ENCODE results near the gene JMJD1C. TPM values are rescaled to one million over a fixed set of nuclear protein-coding genes. Genes with fewer than 3 reads are reported as not detected.

The JMJD1C gene
- total and polyA plus RNA-seq, 10 of the 15 experiments (the other 5 are each of a cell fraction or from before 2014, with no cell fraction given) = 31.2 to 83.3 (median 49.5) TPM

- TF ChIP-seq ELK1 (IDR thresholded peaks at IDR 0.05; ENCODE audit: low read depth, low read length) (no peak), KDM1A (IDR thresholded peaks at IDR 0.05; ENCODE audit: borderline replicate concordance) (no peak), RAD51 (IDR thresholded peaks at IDR 0.05) (no peak)
Measured at GRCh38 chr10:63197344-63198092, 268.3 kb downstream of the JMJD1C start (continued).

GRCh38 chr10:63192826-63193225, 273.0 kb downstream of the JMJD1C start:
- no peaks in the 10 kb centered on the region for H3K79me2 ChIP-seq (ENCODE audit: control insufficient read depth, insufficient read depth, low read length)
- no peak for TF ChIP-seq SMC3 (IDR thresholded peaks at IDR 0.05; ENCODE audit: borderline replicate concordance, low read length)
- no peak for TF ChIP-seq CBFB (IDR thresholded peaks at IDR 0.05; ENCODE audit: low read depth)
- no peak for TF ChIP-seq GABPA (IDR thresholded peaks at IDR 0.05; ENCODE audit: low read depth)
- TF ChIP-seq CUX1 (IDR thresholded peaks at IDR 0.05; ENCODE audit: insufficient replicate concordance, low read depth, low read length) = no peak
- TF ChIP-seq SIN3A (IDR thresholded peaks at IDR 0.05; ENCODE audit: low read depth, low read length) = no peak
- no peak for TF ChIP-seq REST (IDR thresholded peaks at IDR 0.05; ENCODE audit: low read depth, low read length)
- no peak for DNase-seq (ENCODE audit: low read depth, low spot score)
- ChIA-PET CTCF (no interaction called here), SMC1A (ENCODE audit: uncharacterized antibody, unreplicated experiment) (no interaction called here), RAD21 (ENCODE audit: unreplicated experiment) (no interaction called here), POLR2A (no interaction called here)
- H3K4me1 ChIP-seq (ENCODE audit: control insufficient read depth, insufficient read depth, low read length) = no peaks in the 10 kb centered on the region
- WGBS (ENCODE audit: insufficient coverage, insufficient replicate concordance, low lambda C conversion rate, missing lambda C conversion rate) = 100% methylated on average over 1 of the region's 1 CpG
- no peak overlapping the region for H3K27ac ChIP-seq (ENCODE audit: control insufficient read depth, insufficient read depth)
- no peaks in the 10 kb centered on the region for H3K27me3 ChIP-seq (replicated peaks in 1 of 2; ENCODE audit: control insufficient read depth in 2 of 2, insufficient read depth in 2 of 2, low read length in 1 of 2)
- H3K9me3 ChIP-seq (replicated peaks; ENCODE audit: control insufficient read depth, insufficient read depth, low read length) = no peaks in the 10 kb centered on the region
- H3K4me2 ChIP-seq (ENCODE audit: control insufficient read depth, insufficient read depth) = no peak overlapping the region
- no peak overlapping the region for H3K9ac ChIP-seq (ENCODE audit: control insufficient read depth, insufficient read depth, low read length)
- no peak overlapping the region for H2AFZ ChIP-seq (ENCODE audit: control insufficient read depth, low read depth, low read length)
- H3K36me3 ChIP-seq (ENCODE audit: control insufficient read depth in 2 of 2, insufficient read depth in 2 of 2, low read length in 1 of 2) = peaks cover 4 to 45% of the 10 kb centered on the region in 2 experiments
- no peak for ATAC-seq
- in situ Hi-C loops (cut with MboI) = no loop called here
- no peaks in the 10 kb centered on the region for H4K20me1 ChIP-seq (ENCODE audit: control insufficient read depth, insufficient read depth)
- no TSS peak for BruUV-seq (replicated peaks)
- FAIRE-seq = no peak
- no peak overlapping the region for H3K4me3 ChIP-seq
- intact Hi-C loops (cut with micrococcal nuclease; ENCODE audit: unreplicated experiment) = no loop called here

Data from GM12878 (cell line).